Measurements from ENCODE around the gene CDCA7L. TPM values are rescaled to one million over a fixed set of nuclear protein-coding genes. Genes with fewer than 3 reads are reported as not detected.
"Not testable (repeated sequence)": the region's sequence is repeated elsewhere in the genome, so short reads cannot be mapped to it uniquely, and the experiment has no call there.

CDCA7L gene
- total RNA-seq, 4 donors from 2014 or later, result 12.6 to 61.7 (median 18.5) TPM

DNA sequence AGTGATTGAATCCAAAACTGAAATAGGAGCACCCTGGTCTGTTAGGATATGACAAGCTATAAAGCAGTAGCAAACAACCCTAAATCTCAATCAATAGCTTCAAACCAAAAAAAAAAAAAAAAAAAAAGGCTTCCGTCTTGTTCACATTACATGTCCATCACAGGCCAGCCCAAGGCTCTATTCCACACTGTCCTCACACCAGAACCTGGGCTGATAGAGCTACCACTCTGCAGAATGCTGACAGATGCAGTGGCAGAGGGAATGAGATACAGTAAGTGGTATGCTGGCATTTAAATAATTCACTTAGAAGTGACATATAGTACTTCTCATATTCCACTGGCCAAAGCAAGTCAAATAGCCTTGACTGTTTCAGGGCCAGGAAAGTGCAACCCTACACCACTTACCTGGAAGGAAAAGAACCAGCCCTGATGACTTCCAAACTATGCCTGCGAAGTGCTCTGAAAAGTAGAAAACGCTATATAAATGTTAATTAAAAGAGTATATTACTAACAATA is 5.8 kb downstream of the CDCA7L start:
- no peak overlapping the region for H3K27ac ChIP-seq
- TF ChIP-seq, protein P1, sequence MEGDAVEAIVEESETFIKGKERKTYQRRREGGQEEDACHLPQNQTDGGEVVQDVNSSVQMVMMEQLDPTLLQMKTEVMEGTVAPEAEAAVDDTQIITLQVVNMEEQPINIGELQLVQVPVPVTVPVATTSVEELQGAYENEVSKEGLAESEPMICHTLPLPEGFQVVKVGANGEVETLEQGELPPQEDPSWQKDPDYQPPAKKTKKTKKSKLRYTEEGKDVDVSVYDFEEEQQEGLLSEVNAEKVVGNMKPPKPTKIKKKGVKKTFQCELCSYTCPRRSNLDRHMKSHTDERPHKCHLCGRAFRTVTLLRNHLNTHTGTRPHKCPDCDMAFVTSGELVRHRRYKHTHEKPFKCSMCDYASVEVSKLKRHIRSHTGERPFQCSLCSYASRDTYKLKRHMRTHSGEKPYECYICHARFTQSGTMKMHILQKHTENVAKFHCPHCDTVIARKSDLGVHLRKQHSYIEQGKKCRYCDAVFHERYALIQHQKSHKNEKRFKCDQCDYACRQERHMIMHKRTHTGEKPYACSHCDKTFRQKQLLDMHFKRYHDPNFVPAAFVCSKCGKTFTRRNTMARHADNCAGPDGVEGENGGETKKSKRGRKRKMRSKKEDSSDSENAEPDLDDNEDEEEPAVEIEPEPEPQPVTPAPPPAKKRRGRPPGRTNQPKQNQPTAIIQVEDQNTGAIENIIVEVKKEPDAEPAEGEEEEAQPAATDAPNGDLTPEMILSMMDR (IDR thresholded peaks at IDR 0.05), result no peak
- no peak for TF ChIP-seq POLR2A (IDR thresholded peaks at IDR 0.05)
- no peaks in the 10 kb centered on the region for H3K9me3 ChIP-seq
- DNase-seq, result no peak
- intact Hi-C loops (cut with DNase I; ENCODE audit: low total_unique reads), result no loop called here
- H3K4me3 ChIP-seq, result no peak overlapping the region
- no peaks in the 10 kb centered on the region for H3K27me3 ChIP-seq
- no peaks in the 10 kb centered on the region for H3K36me3 ChIP-seq
- H3K4me1 ChIP-seq, result no peaks in the 10 kb centered on the region

DNA sequence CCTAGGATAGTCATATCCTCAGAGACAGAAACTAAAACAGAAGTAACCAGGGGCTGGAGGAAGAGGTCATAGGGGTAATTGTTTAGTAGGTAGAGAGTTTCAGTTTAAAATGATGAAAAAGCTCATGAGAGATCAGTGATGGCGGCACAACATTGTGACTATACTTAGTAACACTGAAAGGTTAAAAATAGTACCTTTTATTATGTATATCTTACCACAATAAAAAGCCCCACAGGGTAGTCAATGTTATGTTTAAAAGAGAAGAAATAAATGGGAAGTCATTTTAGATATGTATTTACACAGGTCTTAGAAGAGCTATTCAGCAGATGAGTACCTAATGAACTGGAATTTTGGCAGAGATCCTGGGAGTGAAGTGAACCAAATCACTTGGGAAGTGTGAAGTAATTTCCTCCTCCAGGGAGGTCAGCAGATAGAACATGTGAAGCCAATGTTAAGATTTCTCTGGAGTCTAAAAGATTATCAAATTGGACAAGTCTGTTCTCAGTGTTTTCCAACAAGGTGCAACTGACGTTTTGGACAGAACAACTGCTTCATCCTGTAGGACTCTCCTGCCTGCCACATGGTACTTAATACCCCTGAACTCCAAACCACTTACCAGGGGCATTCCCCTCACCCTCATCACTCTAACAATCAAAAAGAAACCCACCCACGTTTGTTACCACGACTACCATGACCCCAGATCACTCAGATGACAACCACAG is 6.4 kb downstream of the CDCA7L start:
- Histone ChIP-seq H3K9me3 (no peaks in the 10 kb centered on the region), H3K4me3 (no peak overlapping the region), H3K27ac (no peak overlapping the region), H3K27me3 (no peaks in the 10 kb centered on the region), H3K36me3 (no peaks in the 10 kb centered on the region), H3K4me1 (no peaks in the 10 kb centered on the region)
- intact Hi-C loops (cut with DNase I; ENCODE audit: low total_unique reads), result no loop called here
- no peak for DNase-seq
- TF ChIP-seq POLR2A (IDR thresholded peaks at IDR 0.05), result no peak
- TF ChIP-seq, protein P1 (IDR thresholded peaks at IDR 0.05), result no peak

DNA sequence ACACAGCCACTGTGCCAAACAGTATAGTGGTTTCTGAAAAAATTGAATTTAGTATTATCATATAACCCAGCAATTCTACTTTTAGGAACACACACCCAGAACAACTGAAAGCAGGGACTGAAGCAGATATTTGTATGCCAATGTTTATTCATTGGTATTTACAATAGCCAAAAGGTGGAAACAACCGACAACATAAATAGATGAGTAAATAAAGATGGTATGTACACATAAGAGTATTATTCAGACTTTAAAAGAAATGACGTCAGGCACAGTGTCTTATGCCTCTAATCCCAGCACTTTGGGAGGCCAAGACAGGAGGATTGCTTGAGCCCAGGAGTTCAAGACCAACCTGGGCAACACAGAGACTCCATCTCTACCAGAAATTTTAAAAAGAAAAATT is 7.2 kb downstream of the CDCA7L start:
- Histone ChIP-seq H3K4me1 (no peaks in the 10 kb centered on the region), H3K27ac (no peak overlapping the region), H3K4me3 (no peak overlapping the region), H3K27me3 (no peaks in the 10 kb centered on the region), H3K36me3 (no peaks in the 10 kb centered on the region), H3K9me3 (no peaks in the 10 kb centered on the region)
- no peak for DNase-seq
- TF ChIP-seq POLR2A (IDR thresholded peaks at IDR 0.05), result no peak
- TF ChIP-seq, protein P1 (IDR thresholded peaks at IDR 0.05), result no peak
- intact Hi-C loops (cut with DNase I; ENCODE audit: low total_unique reads), result no loop called here

DNA sequence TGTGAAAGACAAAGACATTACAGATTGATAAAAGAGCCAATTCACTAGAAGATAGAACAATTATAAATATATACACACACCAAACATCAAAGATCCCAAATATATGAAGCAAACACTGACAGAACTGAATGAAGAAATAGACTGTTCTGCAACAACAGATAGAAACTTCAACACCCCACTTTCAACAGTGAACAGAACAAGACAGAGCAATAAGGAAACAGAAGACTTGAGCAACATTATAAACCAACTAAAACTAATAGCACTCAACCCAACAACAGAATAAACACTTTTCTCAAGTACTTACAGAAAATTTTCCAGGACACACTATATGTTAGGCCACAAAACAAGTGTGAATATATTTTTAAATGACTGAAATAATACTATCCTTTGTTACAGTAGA is 10.9 kb downstream of the CDCA7L start:
- Histone ChIP-seq H3K36me3 (no peaks in the 10 kb centered on the region), H3K9me3 (no peaks in the 10 kb centered on the region), H3K4me3 (no peak overlapping the region), H3K27ac (no peak overlapping the region), H3K4me1 (no peaks in the 10 kb centered on the region), H3K27me3 (no peaks in the 10 kb centered on the region)
- DNase-seq, result no peak
- no peak for TF ChIP-seq POLR2A (IDR thresholded peaks at IDR 0.05)
- TF ChIP-seq, protein P1 (IDR thresholded peaks at IDR 0.05), result no peak
- intact Hi-C loops (cut with DNase I; ENCODE audit: low total_unique reads), result no loop called here

DNA sequence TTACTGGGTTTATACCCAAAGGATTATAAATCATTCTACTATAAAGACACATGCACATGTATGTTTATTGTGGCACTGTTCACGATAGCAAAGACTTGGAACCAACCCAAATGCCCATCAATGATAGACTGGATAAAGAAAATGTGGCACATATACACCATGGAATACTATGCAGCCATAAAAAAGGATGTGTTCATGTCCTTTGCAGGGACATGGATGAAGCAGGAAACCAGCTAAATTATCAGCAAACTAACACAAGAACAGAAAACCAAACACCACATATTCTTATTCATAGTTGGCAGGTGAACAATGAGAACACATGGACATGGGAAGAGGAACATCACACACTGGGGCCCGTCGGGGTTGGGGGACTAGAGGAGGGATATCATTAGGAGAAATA is 12.4 kb downstream of the CDCA7L start:
- H3K4me3 ChIP-seq; H3K9me3 ChIP-seq; H3K36me3 ChIP-seq; intact Hi-C loops (cut with DNase I; ENCODE audit: low total_unique reads); H3K4me1 ChIP-seq; H3K27me3 ChIP-seq; H3K27ac ChIP-seq; DNase-seq: not testable (repeated sequence)
